ENCODE results near the gene SEZ6L.

The SEZ6L gene

DNA sequence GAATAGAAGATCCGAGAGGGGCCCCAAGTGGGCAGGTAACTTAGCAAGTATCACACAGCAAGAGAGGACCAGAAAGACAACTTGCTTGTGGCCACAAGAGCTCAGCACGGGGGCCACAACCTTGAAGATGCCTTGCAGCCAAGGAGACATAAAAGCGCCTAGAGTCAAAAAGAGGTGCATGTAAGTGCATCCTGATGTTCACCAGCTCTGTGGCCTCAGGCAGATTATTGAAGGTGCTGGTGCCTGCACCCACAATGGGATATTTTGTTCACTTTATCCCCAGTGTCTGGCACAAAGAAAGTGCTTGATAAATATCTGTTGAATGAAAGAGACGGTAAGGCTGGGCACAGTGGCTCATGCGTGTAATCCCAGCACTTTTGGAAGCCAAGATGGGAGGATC, 153.8 kb downstream of the SEZ6L start:
- no peaks in the 10 kb centered on the region for H3K36me3 ChIP-seq (ENCODE audit: insufficient read depth, low read length)
- TF ChIP-seq, protein P1, sequence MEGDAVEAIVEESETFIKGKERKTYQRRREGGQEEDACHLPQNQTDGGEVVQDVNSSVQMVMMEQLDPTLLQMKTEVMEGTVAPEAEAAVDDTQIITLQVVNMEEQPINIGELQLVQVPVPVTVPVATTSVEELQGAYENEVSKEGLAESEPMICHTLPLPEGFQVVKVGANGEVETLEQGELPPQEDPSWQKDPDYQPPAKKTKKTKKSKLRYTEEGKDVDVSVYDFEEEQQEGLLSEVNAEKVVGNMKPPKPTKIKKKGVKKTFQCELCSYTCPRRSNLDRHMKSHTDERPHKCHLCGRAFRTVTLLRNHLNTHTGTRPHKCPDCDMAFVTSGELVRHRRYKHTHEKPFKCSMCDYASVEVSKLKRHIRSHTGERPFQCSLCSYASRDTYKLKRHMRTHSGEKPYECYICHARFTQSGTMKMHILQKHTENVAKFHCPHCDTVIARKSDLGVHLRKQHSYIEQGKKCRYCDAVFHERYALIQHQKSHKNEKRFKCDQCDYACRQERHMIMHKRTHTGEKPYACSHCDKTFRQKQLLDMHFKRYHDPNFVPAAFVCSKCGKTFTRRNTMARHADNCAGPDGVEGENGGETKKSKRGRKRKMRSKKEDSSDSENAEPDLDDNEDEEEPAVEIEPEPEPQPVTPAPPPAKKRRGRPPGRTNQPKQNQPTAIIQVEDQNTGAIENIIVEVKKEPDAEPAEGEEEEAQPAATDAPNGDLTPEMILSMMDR (IDR thresholded peaks at IDR 0.05; ENCODE audit: borderline replicate concordance, extremely low read depth, low read length, poor library complexity, severe bottlenecking): no peak
- TF ChIP-seq EZH2 (IDR thresholded peaks at IDR 0.05; ENCODE audit: borderline replicate concordance, low read depth, low read length, severe bottlenecking): no peak
- H3K4me1 ChIP-seq (ENCODE audit: insufficient read depth, low read length): no peaks in the 10 kb centered on the region
- no peak for ATAC-seq (ENCODE audit: insufficient read depth, low read depth)
- H3K9me3 ChIP-seq (ENCODE audit: insufficient read depth, low read length, severe bottlenecking): no peaks in the 10 kb centered on the region
- no peak overlapping the region for H3K9ac ChIP-seq (ENCODE audit: low read depth, low read length)
- H4K20me1 ChIP-seq (ENCODE audit: insufficient read depth, low read length): 0 out of 2 replicates have a peak, but pooled peaks cover 2% of the 10 kb centered on the region
- no peak overlapping the region for H3K4me3 ChIP-seq (ENCODE audit: low read depth in 1 of 2, low read length in 2 of 2)
- H3K4me2 ChIP-seq (ENCODE audit: insufficient read depth, low read length): no peak overlapping the region
- no peak overlapping the region for H2AFZ ChIP-seq (ENCODE audit: low read depth, low read length)
- no peak overlapping the region for H3K27ac ChIP-seq (ENCODE audit: low read length)
- no peaks in the 10 kb centered on the region for H3K79me2 ChIP-seq (ENCODE audit: insufficient read depth, low read length)
- DNase-seq: no peak
- peaks cover 5% of the 10 kb centered on the region for H3K27me3 ChIP-seq (ENCODE audit: insufficient read depth, low read length, poor library complexity)

DNA sequence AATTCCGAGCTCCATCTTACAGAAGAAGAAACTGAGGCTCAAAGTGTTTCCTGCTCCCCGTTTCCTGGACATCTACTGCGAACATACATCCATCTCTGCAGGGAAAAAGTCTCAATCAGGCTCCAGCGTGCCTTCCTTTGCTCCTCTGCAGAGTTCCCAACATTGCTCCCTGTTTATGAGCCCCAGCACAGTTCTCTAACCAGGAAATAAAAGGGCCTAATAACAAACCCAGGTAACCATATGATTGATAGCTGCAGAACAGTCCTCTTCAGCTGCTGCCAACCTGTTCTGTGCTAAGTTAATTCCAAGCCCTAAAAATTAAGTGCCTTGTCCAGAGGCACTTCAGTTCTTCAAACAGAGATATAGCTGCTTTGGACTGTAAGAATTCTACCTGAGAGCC, 154.9 kb downstream of the SEZ6L start:
- H4K20me1 ChIP-seq (ENCODE audit: insufficient read depth, low read length): 0 out of 2 replicates have a peak, but pooled peaks cover 2% of the 10 kb centered on the region
- H3K27ac ChIP-seq (ENCODE audit: low read length): no peak overlapping the region
- no peaks in the 10 kb centered on the region for H3K79me2 ChIP-seq (ENCODE audit: insufficient read depth, low read length)
- H3K27me3 ChIP-seq (ENCODE audit: insufficient read depth, low read length, poor library complexity): peaks cover under 1% of the 10 kb centered on the region
- H3K4me3 ChIP-seq (ENCODE audit: low read depth in 1 of 2, low read length in 2 of 2): no peak overlapping the region
- H2AFZ ChIP-seq (ENCODE audit: low read depth, low read length): no peak overlapping the region
- H3K36me3 ChIP-seq (ENCODE audit: insufficient read depth, low read length): no peaks in the 10 kb centered on the region
- H3K9me3 ChIP-seq (ENCODE audit: insufficient read depth, low read length, severe bottlenecking): no peaks in the 10 kb centered on the region
- DNase-seq (no peak), ATAC-seq (ENCODE audit: insufficient read depth, low read depth) (no peak)
- TF ChIP-seq EZH2 (IDR thresholded peaks at IDR 0.05; ENCODE audit: borderline replicate concordance, low read depth, low read length, severe bottlenecking): no peak
- TF ChIP-seq, protein P1 (IDR thresholded peaks at IDR 0.05; ENCODE audit: borderline replicate concordance, extremely low read depth, low read length, poor library complexity, severe bottlenecking): no peak
- H3K4me2 ChIP-seq (ENCODE audit: insufficient read depth, low read length): no peak overlapping the region
- H3K9ac ChIP-seq (ENCODE audit: low read depth, low read length): no peak overlapping the region
- no peaks in the 10 kb centered on the region for H3K4me1 ChIP-seq (ENCODE audit: insufficient read depth, low read length)

DNA sequence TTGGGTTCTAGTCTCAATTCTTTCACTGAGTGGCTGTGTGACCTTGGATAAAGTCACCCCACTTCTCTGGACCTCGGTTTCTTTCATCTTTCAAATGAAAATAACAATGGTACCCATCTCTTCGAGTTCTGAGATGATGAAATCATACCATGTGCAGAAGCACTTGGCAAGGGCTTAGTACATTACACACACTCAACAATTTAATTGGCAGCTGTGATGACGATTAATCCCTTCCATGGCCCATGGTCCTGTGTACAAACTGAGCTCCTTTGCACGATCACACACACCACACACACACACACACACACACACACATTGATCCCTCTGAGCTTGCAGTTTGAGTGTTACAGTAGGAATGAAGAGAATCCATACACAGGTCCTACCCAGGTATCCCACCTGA, 156.4 kb downstream of the SEZ6L start:
- Histone ChIP-seq H3K9me3 (ENCODE audit: insufficient read depth, low read length, severe bottlenecking) (no peaks in the 10 kb centered on the region), H3K27me3 (ENCODE audit: insufficient read depth, low read length, poor library complexity) (no peaks in the 10 kb centered on the region), H3K79me2 (ENCODE audit: insufficient read depth, low read length) (no peaks in the 10 kb centered on the region), H3K9ac (ENCODE audit: low read depth, low read length) (no peak overlapping the region), H2AFZ (ENCODE audit: low read depth, low read length) (no peak overlapping the region), H3K4me1 (ENCODE audit: insufficient read depth, low read length) (no peaks in the 10 kb centered on the region), H4K20me1 (ENCODE audit: insufficient read depth, low read length) (0 out of 2 replicates have a peak, but pooled peaks cover 2% of the 10 kb centered on the region), H3K4me3 (ENCODE audit: low read depth in 1 of 2, low read length in 2 of 2) (no peak overlapping the region), H3K4me2 (ENCODE audit: insufficient read depth, low read length) (no peak overlapping the region), H3K27ac (ENCODE audit: low read length) (no peak overlapping the region), H3K36me3 (ENCODE audit: insufficient read depth, low read length) (no peaks in the 10 kb centered on the region)
- no peak for TF ChIP-seq EZH2 (IDR thresholded peaks at IDR 0.05; ENCODE audit: borderline replicate concordance, low read depth, low read length, severe bottlenecking)
- TF ChIP-seq, protein P1 (IDR thresholded peaks at IDR 0.05; ENCODE audit: borderline replicate concordance, extremely low read depth, low read length, poor library complexity, severe bottlenecking): no peak
- ATAC-seq (ENCODE audit: insufficient read depth, low read depth) (no peak), DNase-seq (no peak)

DNA sequence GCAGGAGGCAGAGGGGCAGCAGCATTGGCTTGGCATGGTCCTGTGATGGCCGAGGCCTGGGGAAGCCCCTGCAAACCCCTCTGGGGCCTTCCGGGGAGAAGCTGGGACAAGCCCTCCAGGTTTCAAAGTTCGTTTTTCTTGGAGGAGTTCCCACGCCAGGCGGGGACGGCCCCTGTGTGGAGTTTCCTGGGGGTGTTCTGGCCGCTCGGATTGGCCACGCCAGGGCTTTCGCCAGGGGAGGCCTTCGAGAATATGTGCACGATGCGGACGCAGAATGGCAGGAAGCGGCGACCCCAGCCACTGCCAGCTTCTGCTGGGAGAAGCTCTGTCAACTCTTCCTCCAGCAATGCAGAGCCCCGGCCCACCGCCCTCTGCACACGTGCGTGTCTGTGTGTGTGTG, 157.5 kb downstream of the SEZ6L start:
- Histone ChIP-seq H3K4me3 (ENCODE audit: low read depth in 1 of 2, low read length in 2 of 2) (no peak overlapping the region), H4K20me1 (ENCODE audit: insufficient read depth, low read length) (0 out of 2 replicates have a peak, but pooled peaks cover 2% of the 10 kb centered on the region), H3K36me3 (ENCODE audit: insufficient read depth, low read length) (no peaks in the 10 kb centered on the region), H2AFZ (ENCODE audit: low read depth, low read length) (no peak overlapping the region), H3K4me1 (ENCODE audit: insufficient read depth, low read length) (no peaks in the 10 kb centered on the region), H3K27ac (ENCODE audit: low read length) (no peak overlapping the region), H3K9ac (ENCODE audit: low read depth, low read length) (no peak overlapping the region), H3K79me2 (ENCODE audit: insufficient read depth, low read length) (no peaks in the 10 kb centered on the region), H3K27me3 (ENCODE audit: insufficient read depth, low read length, poor library complexity) (no peaks in the 10 kb centered on the region), H3K9me3 (ENCODE audit: insufficient read depth, low read length, severe bottlenecking) (no peaks in the 10 kb centered on the region), H3K4me2 (ENCODE audit: insufficient read depth, low read length) (no peak overlapping the region)
- DNase-seq (no peak), ATAC-seq (ENCODE audit: insufficient read depth, low read depth) (no peak)
- TF ChIP-seq, protein P1 (IDR thresholded peaks at IDR 0.05; ENCODE audit: borderline replicate concordance, extremely low read depth, low read length, poor library complexity, severe bottlenecking): no peak
- no peak for TF ChIP-seq EZH2 (IDR thresholded peaks at IDR 0.05; ENCODE audit: borderline replicate concordance, low read depth, low read length, severe bottlenecking)

Data from DND-41 (cell line).